K562 (cell line): ENCODE results near the gene MBOAT7. TPM values are rescaled to one million over a fixed set of nuclear protein-coding genes. Genes with fewer than 3 reads are reported as not detected.

Experiments
- CHD4 ChIP-seq: fragments of 200-600 bp; sonication (generic); IDR thresholded peaks from 3 replicates; pipeline ENCODE4 v1.6.1; 2012; ENCODE audit warnings: low read depth, mild to moderate bottlenecking, mixed read lengths, low read length, inconsistent platforms; ENCODE audit not compliant: insufficient read depth, insufficient replicate concordance, poor library complexity, severe bottlenecking
- CREM ChIP-seq: IDR thresholded peaks from 2 replicates; pipeline ENCODE4 v1.6.1; 2014; ENCODE audit warnings: antibody characterized with exemption, low read depth
- HMG20B ChIP-seq: fragments of 250-450 bp; sonication (Bioruptor Pico); IDR thresholded peaks from 2 replicates; pipeline ENCODE4 v1.5.0; 2021; ENCODE audit warnings: mild to moderate bottlenecking
- KDM4B ChIP-seq, 2 experiments: fragments of 450-650 bp in 1 of 2; sonication (generic) in 1 of 2; IDR thresholded peaks; 2 replicates each; pipeline ENCODE4 v1.6.1; 2016 to 2017; ENCODE audit warnings: borderline replicate concordance in 2 of 2, antibody characterized with exemption in 1 of 2, low read depth in 1 of 2, mild to moderate bottlenecking in 1 of 2
- MECOM ChIP-seq: fragments of 250-450 bp; sonication (Bioruptor Pico); IDR thresholded peaks from 2 replicates; pipeline ENCODE4 v1.8.0; 2022; ENCODE audit warnings: inconsistent platforms
- MEF2D ChIP-seq: conservative IDR thresholded peaks from 2 replicates; pipeline ENCODE4 v1.6.1; 2016; ENCODE audit warnings: low read depth, missing genetic modification characterization, missing compliant biosample characterization
- NEUROD1 ChIP-seq: fragments of 150-350 bp; IDR thresholded peaks from 2 replicates; pipeline ENCODE4 v1.6.1; 2014; ENCODE audit warnings: borderline replicate concordance, low read length, low read depth; ENCODE audit not compliant: partially characterized antibody
- NFIX ChIP-seq: fragments of 250-450 bp; sonication (Bioruptor Pico); IDR thresholded peaks from 2 replicates; pipeline ENCODE4 v1.4.0; 2020; ENCODE audit warnings: low read depth, mild to moderate bottlenecking, moderate library complexity
- NR3C1 ChIP-seq: sonication (generic); formaldehyde crosslinking; IDR thresholded peaks from 2 replicates; pipeline ENCODE4 v1.8.1; 2022; ENCODE audit warnings: missing genetic modification reagents
- PYGO2 ChIP-seq: fragments of 450-650 bp; IDR thresholded peaks from 2 replicates; pipeline ENCODE4 v1.6.1; 2016; ENCODE audit warnings: mild to moderate bottlenecking, missing genetic modification characterization, moderate library complexity, missing compliant biosample characterization
- RNF2 ChIP-seq: sonication (generic); IDR thresholded peaks from 2 replicates; pipeline ENCODE4 v1.6.1; 2016
- ZBTB8A ChIP-seq: fragments of 450-650 bp; IDR thresholded peaks from 2 replicates; pipeline ENCODE4 v1.6.1; 2018; ENCODE audit warnings: mild to moderate bottlenecking, moderate library complexity; ENCODE audit not compliant: partially characterized antibody
- ZFP30 ChIP-seq: fragments of 250-450 bp; sonication (Bioruptor Pico); IDR thresholded peaks from 2 replicates; pipeline ENCODE4 v1.8.0; 2022; ENCODE audit warnings: moderate library complexity, mild to moderate bottlenecking, inconsistent platforms, borderline replicate concordance
- ZNF184 ChIP-seq: sonication (generic); formaldehyde crosslinking; IDR thresholded peaks from 2 replicates; pipeline ENCODE4 v1.5.0; 2020; ENCODE audit warnings: missing genetic modification reagents
- ZNF324 ChIP-seq: fragments of 250-450 bp; sonication (Bioruptor Pico); IDR thresholded peaks from 2 replicates; pipeline ENCODE4 v1.4.0; 2020; ENCODE audit warnings: mild to moderate bottlenecking
- ZNF41 ChIP-seq: fragments of 250-450 bp; sonication (Bioruptor Pico); conservative IDR thresholded peaks from 2 replicates; pipeline ENCODE4 v1.4.0; 2020; ENCODE audit warnings: mild to moderate bottlenecking
- ZNF785 ChIP-seq: fragments of 250-450 bp; sonication (Bioruptor Pico); IDR thresholded peaks from 2 replicates; pipeline ENCODE4 v1.4.0; 2020; ENCODE audit warnings: mild to moderate bottlenecking
- polyA plus RNA-seq, 8 experiments: library from polyadenylated mRNA; depleted of rRNA in 4 of 8; stranded (reverse) in 5 of 8; unstranded in 3 of 8; fragments of >200 nt; fragmentation: Nextera tagmentation in 2 of 8; fragmentation: Illumina TruSeq in 1 of 8; extraction: Ambion mirVana in 2 of 8; extraction: Trizol in 1 of 8; gene quantifications; 2 replicates each; pipeline versions ENCODE4 v1.2.1 to v1.2.3, GENCODE V29; 2011 to 2014; ENCODE audit warnings: inconsistent platforms in 1 of 8, missing spikeins in 1 of 8
- total RNA-seq, 7 experiments: library from RNA; depleted of rRNA in 6 of 7; stranded (reverse); fragments of >200 nt in 6 of 7; fragmentation: Illumina TruSeq in 2 of 7; extraction: Trizol in 2 of 7; gene quantifications; 2 replicates each; pipeline versions ENCODE4 v1.2.1 to v1.2.3, GENCODE V29; 2011 to 2021; ENCODE audit warnings: low replicate concordance in 1 of 7
- TF ChIP-seq, protein P1 (sequence below): fragments of 250-450 bp; sonication (Bioruptor Pico); IDR thresholded peaks from 2 replicates; pipeline ENCODE4 v1.4.0; 2020
- TF ChIP-seq, protein P2 (sequence below): fragments of 450-650 bp; IDR thresholded peaks from 2 replicates; pipeline ENCODE4 v1.6.1; 2018; ENCODE audit not compliant: partially characterized antibody

MBOAT7 gene
- total and polyA plus RNA-seq, 9 of the 15 experiments (the other 6 are each of a cell fraction or from before 2014, with no cell fraction given): 1.4 to 153 (median 56.1) TPM

DNA sequence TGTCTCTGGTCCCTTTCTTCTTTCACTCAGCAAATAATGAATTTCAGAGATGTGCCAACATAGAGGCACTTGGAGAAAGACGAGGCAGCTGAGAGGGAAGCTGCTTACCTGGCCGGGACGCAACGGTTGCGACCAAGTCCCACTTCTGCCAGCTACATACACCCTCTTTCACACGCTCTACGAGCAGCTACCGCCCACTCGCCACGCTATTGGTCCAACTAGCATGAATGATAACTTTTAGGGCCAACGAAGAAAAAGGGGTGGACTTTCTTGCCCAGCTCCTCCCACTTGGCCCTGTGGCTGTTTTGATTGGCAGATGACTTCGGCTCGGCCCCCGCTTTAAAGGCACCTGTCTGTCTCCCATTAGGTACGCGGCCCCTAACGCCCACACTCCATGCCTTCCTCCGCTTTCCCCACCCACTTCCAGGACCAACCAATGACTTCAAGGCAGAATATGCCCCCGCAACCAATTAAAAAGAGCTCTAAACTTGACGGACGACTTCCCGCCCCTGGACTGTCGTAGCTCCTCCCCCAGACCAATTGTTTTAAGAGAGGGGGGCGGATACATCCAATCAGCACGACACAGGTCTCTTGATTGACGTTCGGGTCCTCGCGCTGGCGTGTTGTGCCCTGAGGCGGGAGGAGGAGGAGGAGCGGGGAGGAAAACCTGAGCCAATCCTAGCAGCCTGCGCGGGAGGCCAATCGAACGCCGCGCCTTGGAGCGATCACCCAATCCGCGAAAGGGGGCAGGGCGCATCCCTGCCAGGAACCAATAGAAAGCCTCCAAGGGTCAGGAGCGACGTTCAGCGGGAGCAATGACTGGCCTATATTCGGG is 52.3 kb downstream of the MBOAT7 start (continued):
- TF ChIP-seq ZFP30: no peak
- TF ChIP-seq, protein P1, sequence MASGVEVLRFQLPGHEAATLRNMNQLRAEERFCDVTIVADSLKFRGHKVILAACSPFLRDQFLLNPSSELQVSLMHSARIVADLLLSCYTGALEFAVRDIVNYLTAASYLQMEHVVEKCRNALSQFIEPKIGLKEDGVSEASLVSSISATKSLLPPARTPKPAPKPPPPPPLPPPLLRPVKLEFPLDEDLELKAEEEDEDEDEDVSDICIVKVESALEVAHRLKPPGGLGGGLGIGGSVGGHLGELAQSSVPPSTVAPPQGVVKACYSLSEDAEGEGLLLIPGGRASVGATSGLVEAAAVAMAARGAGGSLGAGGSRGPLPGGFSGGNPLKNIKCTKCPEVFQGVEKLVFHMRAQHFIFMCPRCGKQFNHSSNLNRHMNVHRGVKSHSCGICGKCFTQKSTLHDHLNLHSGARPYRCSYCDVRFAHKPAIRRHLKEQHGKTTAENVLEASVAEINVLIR (CRISPR knock-in tag): 0 out of 2 replicates have a peak, but pooled peaks have one; percentile 9
- TF ChIP-seq PYGO2 (tag): no peak
- TF ChIP-seq ZNF41 (CRISPR knock-in tag): no peak
- no peak for TF ChIP-seq ZBTB8A
- no peak for TF ChIP-seq CHD4
- no peak for TF ChIP-seq ZNF324 (CRISPR knock-in tag)
- TF ChIP-seq CREM: peak; percentile 59
- no peak for TF ChIP-seq NR3C1 (CRISPR knock-in tag)
- no peak for TF ChIP-seq ZNF785 (CRISPR knock-in tag)
- TF ChIP-seq MEF2D (tag): no peak
- TF ChIP-seq NEUROD1: peak; percentile 100
- TF ChIP-seq ZNF184 (CRISPR knock-in tag): no peak
- TF ChIP-seq KDM4B (IDR thresholded peaks at IDR 0.05; ENCODE audit: borderline replicate concordance in 2 of 2, low read depth in 1 of 2): no peak
- TF ChIP-seq NFIX (CRISPR knock-in tag): no peak
- TF ChIP-seq, protein P2, sequence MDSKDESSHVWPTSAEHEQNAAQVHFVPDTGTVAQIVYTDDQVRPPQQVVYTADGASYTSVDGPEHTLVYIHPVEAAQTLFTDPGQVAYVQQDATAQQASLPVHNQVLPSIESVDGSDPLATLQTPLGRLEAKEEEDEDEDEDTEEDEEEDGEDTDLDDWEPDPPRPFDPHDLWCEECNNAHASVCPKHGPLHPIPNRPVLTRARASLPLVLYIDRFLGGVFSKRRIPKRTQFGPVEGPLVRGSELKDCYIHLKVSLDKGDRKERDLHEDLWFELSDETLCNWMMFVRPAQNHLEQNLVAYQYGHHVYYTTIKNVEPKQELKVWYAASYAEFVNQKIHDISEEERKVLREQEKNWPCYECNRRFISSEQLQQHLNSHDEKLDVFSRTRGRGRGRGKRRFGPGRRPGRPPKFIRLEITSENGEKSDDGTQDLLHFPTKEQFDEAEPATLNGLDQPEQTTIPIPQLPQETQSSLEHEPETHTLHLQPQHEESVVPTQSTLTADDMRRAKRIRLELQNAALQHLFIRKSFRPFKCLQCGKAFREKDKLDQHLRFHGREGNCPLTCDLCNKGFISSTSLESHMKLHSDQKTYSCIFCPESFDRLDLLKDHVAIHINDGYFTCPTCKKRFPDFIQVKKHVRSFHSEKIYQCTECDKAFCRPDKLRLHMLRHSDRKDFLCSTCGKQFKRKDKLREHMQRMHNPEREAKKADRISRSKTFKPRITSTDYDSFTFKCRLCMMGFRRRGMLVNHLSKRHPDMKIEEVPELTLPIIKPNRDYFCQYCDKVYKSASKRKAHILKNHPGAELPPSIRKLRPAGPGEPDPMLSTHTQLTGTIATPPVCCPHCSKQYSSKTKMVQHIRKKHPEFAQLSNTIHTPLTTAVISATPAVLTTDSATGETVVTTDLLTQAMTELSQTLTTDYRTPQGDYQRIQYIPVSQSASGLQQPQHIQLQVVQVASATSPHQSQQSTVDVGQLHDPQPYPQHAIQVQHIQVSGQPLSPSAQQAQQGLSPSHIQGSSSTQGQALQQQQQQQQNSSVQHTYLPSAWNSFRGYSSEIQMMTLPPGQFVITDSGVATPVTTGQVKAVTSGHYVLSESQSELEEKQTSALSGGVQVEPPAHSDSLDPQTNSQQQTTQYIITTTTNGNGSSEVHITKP: peak; percentile 59
- TF ChIP-seq MECOM (CRISPR knock-in tag): no peak
- no peak for TF ChIP-seq RNF2
- no peak for TF ChIP-seq HMG20B
